Spleen (tissue), 7 donors: ENCODE results near the gene SKI.

ENCODE experiments used
- POLR2A ChIP-seq, 3 donors: fragments of 450-650 bp; IDR thresholded peaks; one replicate each; pipeline ENCODE4 v1.5.1; 2017; ENCODE audit warnings: antibody characterized with exemption in 3 of 3, mild to moderate bottlenecking in 1 of 3
- TF ChIP-seq, protein P1 (sequence below), 11 experiments: fragments of 200-600 bp in 7 of 11; fragments of 450-650 bp in 4 of 11; sonication (generic) in 4 of 11; IDR thresholded peaks in 8 of 11; conservative IDR thresholded peaks in 3 of 11; 1 replicate in 7 of 11; 2 replicates in 4 of 11; pipeline versions ENCODE4 v1.4.0 to v1.8.0; 2016 to 2021; ENCODE audit warnings: antibody characterized with exemption in 11 of 11, inconsistent platforms in 4 of 11, mild to moderate bottlenecking in 1 of 11
- donor health status: DM: no; HTN: no; CAD: no; lungs with moderate emphysema.
- donor health status: DM: no; HTN: no; CAD: no.
- donor health status: DM: no; HTN: no; CAD: no.

DNA sequence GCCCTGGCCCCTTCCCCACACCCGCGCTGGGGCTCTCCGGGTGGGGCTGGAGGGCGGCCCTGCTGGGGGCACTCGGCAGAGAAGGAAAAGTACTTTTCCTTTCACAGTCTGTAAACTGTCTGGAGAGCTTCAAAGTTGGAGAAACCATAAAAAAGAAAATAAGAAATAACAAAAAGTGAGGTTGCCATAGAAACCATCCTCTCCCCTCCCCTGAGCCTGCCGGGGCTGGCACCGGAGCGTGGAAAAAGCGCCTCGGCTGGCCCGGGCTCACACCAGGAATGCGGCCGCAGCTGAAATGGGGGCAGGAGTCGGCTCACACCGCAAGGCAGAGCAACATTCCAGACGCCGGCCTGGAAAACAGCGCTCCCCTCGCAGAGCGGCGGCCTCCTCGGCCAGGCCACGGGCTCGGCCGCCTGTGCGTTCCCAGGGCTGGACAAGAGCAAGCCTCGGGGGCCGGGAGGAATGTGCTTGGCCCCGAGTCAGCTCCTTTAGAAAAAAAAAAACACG is 94.0 kb downstream of the SKI start:
- no peak for TF ChIP-seq POLR2A (IDR thresholded peaks at IDR 0.05)
- TF ChIP-seq, protein P1, sequence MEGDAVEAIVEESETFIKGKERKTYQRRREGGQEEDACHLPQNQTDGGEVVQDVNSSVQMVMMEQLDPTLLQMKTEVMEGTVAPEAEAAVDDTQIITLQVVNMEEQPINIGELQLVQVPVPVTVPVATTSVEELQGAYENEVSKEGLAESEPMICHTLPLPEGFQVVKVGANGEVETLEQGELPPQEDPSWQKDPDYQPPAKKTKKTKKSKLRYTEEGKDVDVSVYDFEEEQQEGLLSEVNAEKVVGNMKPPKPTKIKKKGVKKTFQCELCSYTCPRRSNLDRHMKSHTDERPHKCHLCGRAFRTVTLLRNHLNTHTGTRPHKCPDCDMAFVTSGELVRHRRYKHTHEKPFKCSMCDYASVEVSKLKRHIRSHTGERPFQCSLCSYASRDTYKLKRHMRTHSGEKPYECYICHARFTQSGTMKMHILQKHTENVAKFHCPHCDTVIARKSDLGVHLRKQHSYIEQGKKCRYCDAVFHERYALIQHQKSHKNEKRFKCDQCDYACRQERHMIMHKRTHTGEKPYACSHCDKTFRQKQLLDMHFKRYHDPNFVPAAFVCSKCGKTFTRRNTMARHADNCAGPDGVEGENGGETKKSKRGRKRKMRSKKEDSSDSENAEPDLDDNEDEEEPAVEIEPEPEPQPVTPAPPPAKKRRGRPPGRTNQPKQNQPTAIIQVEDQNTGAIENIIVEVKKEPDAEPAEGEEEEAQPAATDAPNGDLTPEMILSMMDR (IDR thresholded peaks at IDR 0.05 in 8 of 11, conservative IDR thresholded peaks at IDR 0.05 in 3 of 11) = no peak
